RPMI7951 (cell line): ENCODE results near the gene RGPD8. TPM values are rescaled to one million over a fixed set of nuclear protein-coding genes. Genes with fewer than 3 reads are reported as not detected.

ENCODE experiments used
- DNase-seq: peaks from one replicate; pipeline ENCODE4 v3.0.0-alpha.2; 2012; ENCODE audit warnings: low read depth
- total RNA-seq: library from RNA; depleted of rRNA; stranded (reverse); fragments of >200 nt; shearing (Covaris generic); gene quantifications from 2 replicates; pipeline ENCODE4 v1.2.3, GENCODE V29; 2014; rRNA removed

Gene RGPD8
- total RNA-seq, 1 experiment from 2014 or later, result 3.4 TPM

DNA sequence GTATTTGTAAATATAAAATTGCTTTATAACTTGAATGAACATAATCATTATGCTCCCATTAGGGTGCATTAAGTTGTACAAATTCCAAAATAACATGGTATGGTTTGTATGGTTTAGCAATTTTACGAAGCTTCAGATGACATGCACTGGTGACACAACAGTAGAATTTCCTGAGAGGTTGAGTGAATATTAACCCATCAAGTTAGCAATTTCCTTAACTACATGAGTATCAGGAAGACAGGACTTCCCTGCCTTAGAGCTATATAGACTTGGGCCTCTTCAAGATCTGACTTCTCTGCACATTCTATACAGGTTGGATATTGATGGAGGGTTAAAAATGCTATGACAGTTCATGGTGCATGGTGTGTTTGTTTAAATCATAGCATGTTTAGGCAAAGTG, 97.8 kb downstream of the RGPD8 start:
- no peak for DNase-seq

DNA sequence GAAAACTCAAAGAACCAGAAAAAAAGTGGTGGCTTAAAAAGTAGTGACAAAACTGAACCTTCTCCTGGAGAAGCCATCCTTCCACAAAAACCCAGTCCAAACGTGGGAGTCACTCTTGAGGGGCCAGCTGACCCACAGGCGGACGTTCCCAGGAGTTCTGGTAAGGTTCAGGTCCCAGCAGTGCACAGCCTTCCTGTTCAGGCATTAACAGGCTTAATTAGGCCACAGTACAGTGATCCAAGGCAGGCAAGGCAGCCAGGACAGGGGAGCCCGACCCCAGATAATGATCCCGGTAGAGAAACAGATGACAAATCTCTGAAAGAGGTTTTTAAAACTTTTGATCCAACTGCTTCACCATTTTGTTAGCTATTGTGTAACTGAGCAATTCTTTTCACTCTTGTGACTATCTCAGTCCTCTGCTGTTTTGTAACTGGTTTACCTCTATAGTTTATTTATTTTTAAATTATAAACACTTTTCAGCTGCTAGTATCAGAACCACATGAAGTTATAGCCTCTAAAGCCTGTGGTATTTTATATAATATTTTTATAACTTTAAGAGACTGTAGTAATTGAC, 101.2 kb downstream of the RGPD8 start:
- DNase-seq, result no peak

DNA sequence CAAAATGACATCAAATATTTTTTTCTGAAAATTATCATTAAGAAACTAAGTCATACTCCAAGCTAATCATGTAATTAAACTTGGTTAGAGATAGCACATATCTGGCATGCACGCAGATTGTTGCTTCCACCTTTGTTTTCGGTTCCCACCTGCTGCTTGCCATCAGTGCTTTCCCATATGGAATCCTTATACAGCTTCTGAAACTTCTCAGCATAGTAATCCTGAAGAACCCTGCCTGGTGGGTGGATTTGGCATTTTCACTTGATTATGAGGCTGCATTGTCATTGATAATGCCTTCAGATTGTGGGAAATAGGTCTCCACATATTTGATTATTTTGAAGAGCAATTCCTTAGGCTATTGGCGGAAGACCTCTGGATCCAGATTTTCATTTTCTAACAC, 110.5 kb downstream of the RGPD8 start:
- no peak for DNase-seq

DNA sequence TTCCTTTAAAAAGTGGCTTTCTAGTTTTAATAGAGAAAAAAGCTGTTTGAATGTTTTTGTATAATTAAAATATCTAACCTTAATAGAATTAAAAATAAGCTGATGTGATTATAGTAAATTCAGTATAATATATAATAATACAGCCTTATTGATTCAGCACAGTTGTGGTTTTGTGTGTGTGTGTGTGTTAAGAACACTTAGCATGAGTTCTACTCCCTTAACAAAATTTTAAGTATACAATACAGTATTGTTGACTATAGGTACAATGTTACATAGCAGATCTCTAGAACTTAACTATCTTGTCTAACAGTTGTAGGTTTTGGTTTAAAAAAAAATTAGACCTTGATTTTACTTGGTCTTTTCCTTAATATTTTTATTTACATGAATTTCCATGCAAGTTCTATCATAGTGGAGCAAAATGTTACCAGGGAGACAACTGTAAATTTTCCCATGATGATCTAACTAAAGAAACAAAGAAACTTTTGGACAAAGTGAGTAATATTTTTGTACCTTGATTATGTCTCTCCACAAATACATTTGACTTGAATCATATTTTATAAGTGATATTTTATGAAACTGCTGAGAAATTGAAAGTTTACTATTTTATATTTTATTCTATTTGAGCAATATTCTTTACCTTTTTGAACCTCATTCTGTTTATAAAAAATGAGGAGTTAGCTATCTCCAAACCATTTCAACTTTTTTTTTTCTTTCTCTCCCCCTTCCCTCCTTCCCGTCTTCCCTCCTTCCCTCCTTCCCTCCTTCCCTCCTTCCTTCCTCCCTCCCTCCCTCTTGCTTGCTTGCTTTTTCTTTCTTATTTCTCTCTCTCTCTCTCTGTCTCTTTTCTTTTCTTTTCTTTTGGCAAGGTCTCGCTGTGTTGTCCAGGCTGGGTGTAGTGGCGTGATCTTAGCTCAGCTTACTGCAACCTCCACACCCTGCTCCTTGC, 111.8 kb downstream of the RGPD8 start:
- DNase-seq, result no peak

Other genes with a start within 250 kb of the RGPD8 start
- gene ZC3H8, start 178.6 kb downstream of the RGPD8 start, total RNA-seq, result 10.3 and 10.5 TPM in 2 replicates
- gene ZC3H6, start 158.0 kb downstream of the RGPD8 start, total RNA-seq, result 4.3 and 5.6 TPM in 2 replicates
- 45.8 and 58.9 TPM in 2 replicates for gene TTL, start 48.5 kb upstream of the RGPD8 start, total RNA-seq
- gene POLR1B, start 108.8 kb upstream of the RGPD8 start, total RNA-seq, result 19.7 and 21.3 TPM in 2 replicates
- gene CHCHD5, start 151.0 kb upstream of the RGPD8 start, total RNA-seq, result 31.6 and 32.2 TPM in 2 replicates
- gene SLC20A1, start 212.3 kb upstream of the RGPD8 start, total RNA-seq, result 124 and 127 TPM in 2 replicates